Stimulated activated CD4-positive, alpha-beta T cell treated with anti-CD3 and anti-CD28 coated beads, TNF-alpha, amount 100 ng/mL, for 24 hours (primary cell): ENCODE data around the gene CDKAL1.
"Not testable (repeated sequence)": the region's sequence is repeated elsewhere in the genome, so short reads cannot be mapped to it uniquely, and the experiment has no call there.

Source experiments
- DNase-seq, 3 experiments: peaks; one replicate each; pipeline ENCODE4 v3.0.0-alpha.2; 2020; ENCODE audit warnings: low read depth in 3 of 3

CDKAL1 gene

DNA sequence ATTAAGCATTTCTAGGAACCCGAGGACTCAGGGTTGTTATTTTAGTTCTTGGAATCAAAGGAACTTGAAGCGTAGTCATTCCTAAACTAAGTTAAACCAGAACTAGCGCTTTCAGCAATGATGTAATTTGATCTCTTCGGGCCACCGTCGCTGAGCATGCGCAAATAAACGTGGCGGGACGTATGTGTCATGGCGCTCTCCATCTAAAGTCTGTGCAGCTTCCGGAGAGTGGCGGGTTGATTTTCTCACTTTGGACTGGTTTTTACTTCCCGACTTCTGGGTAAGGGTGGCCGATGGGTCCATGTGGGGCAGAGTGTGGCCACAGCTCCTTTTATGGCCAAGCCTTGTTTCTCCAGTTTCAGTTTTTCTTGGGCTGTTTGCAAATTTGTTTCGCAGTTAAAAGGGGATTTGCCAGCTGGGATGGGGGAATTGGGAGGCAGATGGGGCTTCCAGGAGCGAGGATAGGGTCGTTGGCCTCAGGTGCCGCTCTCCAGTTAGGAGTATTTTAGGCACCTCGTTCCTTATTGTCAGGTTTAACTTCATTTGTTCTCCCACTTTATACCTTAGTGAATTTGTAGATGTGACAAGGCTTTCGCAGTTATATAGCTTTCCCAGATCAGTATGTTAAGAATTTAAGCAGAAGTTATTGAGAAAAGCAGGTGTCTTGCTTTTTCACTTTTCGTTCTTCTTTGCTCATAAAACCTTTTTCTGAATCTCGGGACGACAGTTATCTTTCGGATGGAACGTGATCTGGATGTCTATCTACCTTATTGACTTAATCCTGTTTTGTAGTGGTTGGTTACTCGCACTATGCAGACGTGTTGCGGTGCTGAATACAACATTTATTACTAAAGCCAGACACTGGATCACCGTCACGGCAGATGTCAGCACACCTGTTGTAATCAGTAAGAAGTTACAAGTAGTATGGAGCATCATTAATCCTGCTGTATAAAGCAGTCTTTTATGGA lies at the start of gene CDKAL1:
CDKAL1 (plus strand) TSS at position 163 of the 968 bp plus-strand sequence. CDS start 11,894 bp downstream, outside the sequence.
- DNase-seq, result peak; percentile 73 to 88 (median 85)

DNA sequence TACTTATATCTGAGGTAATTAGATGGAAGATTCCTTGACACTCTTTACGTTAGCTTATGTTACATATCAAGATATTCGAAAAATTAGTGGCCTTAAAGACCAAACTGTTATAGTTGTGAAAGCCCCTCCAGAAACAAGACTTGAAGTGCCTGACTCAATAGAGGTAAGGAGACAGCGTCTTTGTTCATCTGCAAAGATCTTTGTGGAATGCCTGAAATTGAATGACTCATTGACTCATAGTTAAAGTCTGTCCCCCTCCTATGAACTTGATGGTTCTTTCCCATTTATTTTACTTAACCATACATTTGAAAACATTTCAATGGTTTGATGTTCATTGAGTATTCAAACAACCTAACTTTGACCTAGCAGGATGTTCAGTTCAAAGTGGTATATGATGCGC lies 47.6 kb upstream of the CDKAL1 start:
- DNase-seq, result no peak

DNA sequence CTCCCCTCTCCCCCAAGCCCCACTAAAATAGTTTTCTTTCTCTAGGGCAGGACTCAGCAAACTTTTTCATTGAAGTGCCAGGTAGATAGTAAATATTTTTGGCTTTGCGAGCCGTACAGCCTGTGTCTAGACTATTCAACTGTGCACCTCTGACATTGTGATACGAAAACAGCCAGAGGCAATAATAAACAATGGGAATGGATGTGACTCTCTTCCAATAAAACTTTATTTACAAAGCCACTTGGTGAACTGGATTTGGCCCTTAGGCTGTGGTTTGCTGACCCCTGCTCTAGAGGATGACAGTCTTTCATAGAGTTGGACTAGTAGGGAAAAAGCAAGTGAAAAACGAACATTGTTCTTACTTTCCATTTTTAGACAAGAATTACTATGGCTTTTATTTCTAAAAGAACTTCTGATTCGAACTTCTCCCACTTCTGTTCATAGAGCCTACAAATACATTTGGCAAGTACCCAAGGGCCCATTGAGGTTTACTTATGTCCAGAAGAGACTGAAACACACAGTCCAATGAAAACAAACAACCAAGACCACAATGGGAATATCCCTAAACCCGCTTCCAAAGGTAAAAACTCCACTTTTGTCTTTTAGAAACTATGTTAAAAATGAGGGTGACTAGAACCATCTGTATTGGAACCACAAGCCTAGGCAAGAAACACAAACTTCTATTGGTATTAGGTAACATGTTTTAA lies 46.4 kb upstream of the CDKAL1 start:
- DNase-seq, result no peak

- no peak for DNase-seq
Observed at GRCh38 chr6:20490591-20490990, 43.7 kb upstream of the CDKAL1 start.

GRCh38 chr6:20492099-20492498 lies 42.2 kb upstream of the CDKAL1 start:
- no peak for DNase-seq

DNA sequence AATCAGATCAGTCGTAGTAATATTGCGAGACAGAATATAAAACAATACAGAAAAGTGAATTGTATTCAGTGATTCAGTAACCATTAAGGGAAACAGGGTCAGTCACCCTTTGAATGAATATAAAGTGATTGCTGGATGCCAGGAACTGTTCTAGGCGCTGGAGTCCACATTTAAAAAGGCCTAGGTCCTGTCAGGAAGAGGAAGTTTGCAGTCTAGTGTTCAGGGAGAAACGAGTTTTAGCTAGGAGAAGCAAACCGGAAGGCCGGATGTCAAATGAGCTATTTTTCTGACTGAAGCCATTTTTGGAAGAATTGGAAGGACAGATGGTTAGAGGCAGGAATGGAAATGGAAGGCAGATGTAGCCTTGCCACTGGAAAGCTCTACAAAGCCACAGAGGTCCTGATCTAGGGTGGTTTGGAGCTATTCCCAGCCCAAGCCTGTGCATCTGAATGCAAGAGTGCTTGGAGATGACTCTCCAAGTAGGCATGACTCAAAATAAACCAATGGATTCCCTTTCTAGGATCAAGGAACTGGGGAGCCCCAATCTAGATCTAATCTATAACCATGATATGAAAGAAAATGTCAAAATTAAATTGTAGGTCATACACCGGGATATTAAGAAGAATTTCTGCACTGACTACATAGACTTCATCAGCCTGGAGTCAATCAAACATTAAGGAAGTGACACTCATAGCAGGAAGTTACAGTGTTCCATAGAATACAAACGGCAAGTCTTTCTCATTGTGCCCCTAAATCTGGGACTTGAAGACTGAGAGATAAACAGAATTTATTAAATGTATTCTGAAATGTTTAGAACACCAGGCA lies 36.8 kb upstream of the CDKAL1 start:
- DNase-seq, result no peak

GRCh38 chr6:20498041-20498385 lies 36.2 kb upstream of the CDKAL1 start:
- DNase-seq, result no peak

DNA sequence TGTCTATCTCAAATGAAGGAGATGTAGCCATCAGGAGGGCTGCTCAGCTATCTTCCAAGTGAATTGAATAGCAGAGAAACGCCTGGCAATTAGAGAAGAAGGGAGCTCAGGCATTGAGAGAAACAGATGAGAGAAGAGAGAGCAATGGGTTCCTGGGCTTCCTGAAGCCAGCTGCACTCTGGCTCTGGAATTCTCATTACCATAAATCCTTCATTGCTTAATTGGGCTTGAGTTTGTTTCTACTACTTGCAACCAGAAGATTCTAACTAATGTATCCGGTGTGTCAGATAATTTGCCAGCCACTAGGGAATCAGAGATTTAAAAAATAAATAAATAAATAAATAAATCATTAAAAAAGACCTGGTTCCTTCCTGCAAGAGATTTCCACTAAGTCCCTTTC lies 25.0 kb upstream of the CDKAL1 start:
- no peak for DNase-seq

GRCh38 chr6:20511852-20512251 lies 22.4 kb upstream of the CDKAL1 start:
- DNase-seq, result no peak

GRCh38 chr6:20525208-20525607 lies 9.0 kb upstream of the CDKAL1 start:
- not testable (repeated sequence) for DNase-seq

- not testable (repeated sequence) for DNase-seq
Observed at GRCh38 chr6:20529086-20529448, 5.2 kb upstream of the CDKAL1 start.

DNA sequence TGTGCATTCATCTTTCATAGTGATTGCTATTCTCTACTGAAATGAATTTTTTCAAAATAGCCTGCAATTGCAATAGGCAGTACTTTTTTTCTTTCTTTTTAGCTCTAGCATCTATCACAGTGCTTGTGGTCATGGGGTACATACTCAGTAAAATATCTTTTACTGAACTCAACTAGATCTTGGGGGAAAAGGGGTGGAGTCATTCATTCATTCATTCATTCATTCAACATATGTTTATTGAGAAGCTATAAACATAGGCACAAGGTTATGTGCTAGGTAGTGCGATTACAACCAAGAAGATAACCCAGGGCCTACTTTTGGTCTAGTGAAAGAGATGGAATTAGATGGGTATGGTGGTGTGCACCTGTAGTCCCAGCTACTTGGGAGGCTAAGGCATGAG lies 1.4 kb upstream of the CDKAL1 start:
- no peak for DNase-seq

DNA sequence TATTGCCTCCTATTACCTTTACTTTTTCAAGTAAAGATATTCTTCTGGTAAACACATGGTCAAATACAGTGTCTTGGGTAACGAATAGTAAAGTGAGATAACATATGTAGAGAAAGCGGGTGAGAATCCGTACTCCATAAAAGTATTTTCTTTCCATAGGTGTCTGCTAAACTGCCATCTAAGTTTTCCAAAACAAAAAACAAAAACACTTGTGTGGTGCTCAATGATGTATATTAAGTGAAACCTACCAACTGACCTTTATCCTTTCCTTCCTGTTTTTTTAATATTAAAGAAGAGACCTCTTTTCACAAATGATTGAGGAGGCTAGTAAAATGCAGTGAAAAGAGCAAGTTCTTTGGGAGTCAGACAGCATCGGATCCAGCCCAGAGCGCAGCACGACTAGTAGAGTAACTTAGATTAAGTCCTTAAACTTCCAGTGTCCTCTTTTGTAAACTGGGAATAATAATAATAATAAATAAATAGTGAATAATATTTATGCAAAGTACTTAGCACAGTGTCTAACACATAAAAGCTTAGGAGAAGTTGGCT lies 437 bp upstream of the CDKAL1 start:
- DNase-seq, result no peak

- DNase-seq, result no peak
Observed at GRCh38 chr6:20538131-20538662, 3.9 kb downstream of the CDKAL1 start.

GRCh38 chr6:20538907-20539306 lies 4.7 kb downstream of the CDKAL1 start:
- DNase-seq, result no peak

- DNase-seq, result no peak
Observed at GRCh38 chr6:20539387-20539786, 5.1 kb downstream of the CDKAL1 start.

GRCh38 chr6:20540683-20541082 lies 6.4 kb downstream of the CDKAL1 start:
- no peak for DNase-seq

DNA sequence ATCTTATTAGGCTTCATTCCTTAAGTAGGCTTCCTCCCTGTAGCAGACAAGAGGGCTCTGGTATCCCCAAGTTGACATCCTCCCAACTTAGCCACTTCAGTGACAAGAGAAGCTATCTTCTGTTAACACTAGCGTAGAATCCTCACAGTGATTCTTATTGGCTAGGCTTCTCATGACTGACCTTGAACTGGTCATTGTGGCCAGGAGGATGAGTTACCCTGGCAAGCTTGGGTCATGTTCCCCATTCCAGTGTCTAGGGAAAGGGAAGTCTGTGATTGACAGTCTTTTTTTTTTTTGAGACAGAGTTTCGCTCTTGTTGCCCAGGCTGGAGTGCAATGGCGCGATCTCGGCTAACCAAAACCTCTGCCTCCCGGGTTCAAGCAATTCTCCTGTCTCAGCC lies 7.1 kb downstream of the CDKAL1 start:
- no peak for DNase-seq

DNA sequence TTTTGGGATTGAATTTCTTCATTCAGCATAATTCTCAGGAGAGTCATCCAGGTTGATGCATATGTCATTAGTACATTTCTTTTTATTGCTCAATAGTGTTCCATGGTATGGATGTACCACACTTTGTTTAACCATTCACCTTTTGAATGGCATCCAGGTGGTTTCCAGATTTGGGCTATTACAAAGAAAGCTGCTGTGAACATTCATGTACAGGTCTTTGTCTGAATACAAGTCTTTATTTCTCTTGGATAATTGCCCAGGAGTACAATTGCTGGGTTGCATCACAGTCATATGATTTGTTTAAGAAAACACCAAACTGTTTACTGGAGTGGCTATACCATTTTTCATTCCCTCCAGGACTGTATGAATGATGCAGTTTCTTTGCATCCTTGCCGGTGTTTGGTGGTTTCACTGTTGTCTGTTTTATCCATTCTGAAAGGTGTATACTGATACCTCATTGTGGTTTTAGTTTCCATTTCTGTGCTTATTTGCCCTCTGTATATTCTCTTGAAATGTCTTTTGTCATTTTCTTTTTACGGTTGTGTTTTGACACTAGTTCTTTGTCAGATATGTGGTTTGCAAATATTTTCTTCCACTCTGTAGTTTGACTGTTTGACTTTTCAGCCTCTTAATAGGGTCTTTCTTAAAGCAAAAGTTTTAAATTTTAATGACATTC lies 8.8 kb downstream of the CDKAL1 start:
- no peak for DNase-seq

GRCh38 chr6:20548264-20548663 lies 14.0 kb downstream of the CDKAL1 start:
- no peak for DNase-seq

GRCh38 chr6:20549398-20549797 lies 15.1 kb downstream of the CDKAL1 start:
- DNase-seq, result not testable (repeated sequence)
